Adrenal gland (tissue), 12 donors: ENCODE data around the gene TDRD9. TPM values are rescaled to one million over a fixed set of nuclear protein-coding genes. Genes with fewer than 3 reads are reported as not detected.

Source experiments
- DNase-seq, 7 donors: peaks; one replicate each; pipeline ENCODE4 v3.0.0-alpha.2; 2019 to 2020
- H3K27ac ChIP-seq, 5 donors: fragments of 200-600 bp; sonication (generic) in 4 of 5; 1 replicate in 3 of 5; 2 replicates in 2 of 5; pipeline versions ENCODE4 v1.5.1 to v1.8.0; 2016 to 2020; ENCODE audit warnings: mild to moderate bottlenecking in 1 of 5
- H3K27me3 ChIP-seq: fragments of 200-600 bp; 2 replicates; pipeline ENCODE4 v1.8.0; 2021
- H3K36me3 ChIP-seq, 2 donors: fragments of 200-600 bp; replicated peaks in 1 of 2; 1 replicate in 1 of 2; 2 replicates in 1 of 2; pipeline versions ENCODE4 v1.5.1 to v1.8.0; 2018 to 2022
- H3K4me1 ChIP-seq, 2 donors: fragments of 200-600 bp; replicated peaks in 1 of 2; 1 replicate in 1 of 2; 2 replicates in 1 of 2; pipeline versions ENCODE4 v1.5.1 to v1.8.0; 2018 to 2021
- H3K4me3 ChIP-seq, 4 donors: fragments of 200-600 bp; sonication (generic) in 3 of 4; one replicate each; pipeline ENCODE4 v1.5.1; 2016 to 2018
- H3K9me3 ChIP-seq, 3 donors: fragments of 200-600 bp; sonication (generic) in 1 of 3; replicated peaks in 1 of 3; 1 replicate in 2 of 3; 2 replicates in 1 of 3; pipeline versions ENCODE4 v1.5.1 to v1.8.0; 2016 to 2021
- POLR2A ChIP-seq, 2 donors: fragments of 450-650 bp; IDR thresholded peaks; one replicate each; pipeline ENCODE4 v1.6.1; 2017; ENCODE audit warnings: antibody characterized with exemption in 2 of 2, mild to moderate bottlenecking in 2 of 2, moderate library complexity in 1 of 2
- WGBS, 4 donors: extraction: QIAGEN DNeasy Blood & Tissue Kit in 2 of 4; methylation state at CpG; one replicate each; pipeline versions ENCODE4 v1.1.5 to v1.1.7; 2013 to 2017; 5-methylcytosine and 5-hydroxymethylcytosine counted together
- intact Hi-C, 2 donors: fragments of 100-400 bp; cut with DNase I; formaldehyde crosslinking; loops; one replicate each; pipeline versions ENCODE4 v1.14.1 to v1.15.0; 2022 to 2023
- polyA plus RNA-seq, 3 donors: library from polyadenylated mRNA; stranded (reverse); fragments of 200-250 nt in 2 of 3; fragments of 350-450 nt in 1 of 3; fragmentation: Illumina TruSeq in 1 of 3; extraction: RNeasy Lipid Tissue Mini Kit (QIAGEN cat#74804) in 1 of 3; gene quantifications; one replicate each; pipeline ENCODE4 v1.2.3, GENCODE V29; 2013 to 2014
- total RNA-seq, 9 donors: library from RNA; depleted of rRNA in 4 of 9; stranded (reverse); fragments of >200 nt in 4 of 9; fragments of 120-200 nt in 1 of 9; fragmentation: NEBNext Ultra II Directional in 1 of 9; extraction: Animal tissue kit (Norgen Biotek cat#: 25700) in 1 of 9; gene quantifications; one replicate each; pipeline versions ENCODE4 v1.1.0 to v1.2.4, GENCODE V29; 2013 to 2023
- TF ChIP-seq, protein P1 (sequence below), 6 experiments: fragments of 450-650 bp in 4 of 6; fragments of 200-600 bp in 2 of 6; sonication (generic) in 1 of 6; IDR thresholded peaks; 1 replicate in 5 of 6; 2 replicates in 1 of 6; pipeline versions ENCODE4 v1.5.1 to v1.8.0; 2016 to 2021; ENCODE audit warnings: antibody characterized with exemption in 6 of 6, mild to moderate bottlenecking in 2 of 6, moderate library complexity in 1 of 6
- donor health status: healthy with polysubstance abuse.
- donor health status: Bipolar disorder and iron deficiency.
- donor health status: DM: yes; HTN: yes; CAD: no.
- donor health status: DM: no; HTN: no; CAD: no.
- donor health status: DM: no; HTN: no; CAD: no.
- donor health status: DM: yes; HTN: yes; CAD: no.

The TDRD9 gene
- total and polyA plus RNA-seq, 12 donors = 0.06 to 7.8 (median 3.0) TPM

- Histone ChIP-seq H3K27me3 (no peaks in the 10 kb centered on the region), H3K27ac (no peak overlapping the region), H3K4me3 (no peak overlapping the region), H3K4me1 (peaks cover 26 to 35% of the 10 kb centered on the region in 2 donors), H3K9me3 (no peaks in the 10 kb centered on the region), H3K36me3 (no peaks in the 10 kb centered on the region)
- no peak for DNase-seq
- intact Hi-C loops = no loop called here
- TF ChIP-seq, protein P1, sequence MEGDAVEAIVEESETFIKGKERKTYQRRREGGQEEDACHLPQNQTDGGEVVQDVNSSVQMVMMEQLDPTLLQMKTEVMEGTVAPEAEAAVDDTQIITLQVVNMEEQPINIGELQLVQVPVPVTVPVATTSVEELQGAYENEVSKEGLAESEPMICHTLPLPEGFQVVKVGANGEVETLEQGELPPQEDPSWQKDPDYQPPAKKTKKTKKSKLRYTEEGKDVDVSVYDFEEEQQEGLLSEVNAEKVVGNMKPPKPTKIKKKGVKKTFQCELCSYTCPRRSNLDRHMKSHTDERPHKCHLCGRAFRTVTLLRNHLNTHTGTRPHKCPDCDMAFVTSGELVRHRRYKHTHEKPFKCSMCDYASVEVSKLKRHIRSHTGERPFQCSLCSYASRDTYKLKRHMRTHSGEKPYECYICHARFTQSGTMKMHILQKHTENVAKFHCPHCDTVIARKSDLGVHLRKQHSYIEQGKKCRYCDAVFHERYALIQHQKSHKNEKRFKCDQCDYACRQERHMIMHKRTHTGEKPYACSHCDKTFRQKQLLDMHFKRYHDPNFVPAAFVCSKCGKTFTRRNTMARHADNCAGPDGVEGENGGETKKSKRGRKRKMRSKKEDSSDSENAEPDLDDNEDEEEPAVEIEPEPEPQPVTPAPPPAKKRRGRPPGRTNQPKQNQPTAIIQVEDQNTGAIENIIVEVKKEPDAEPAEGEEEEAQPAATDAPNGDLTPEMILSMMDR (IDR thresholded peaks at IDR 0.05) = no peak
- no peak for TF ChIP-seq POLR2A (IDR thresholded peaks at IDR 0.05)
- WGBS, 4 donors = 81 to 92% (median 90%) methylated on average over 2 to 3 of the region's 3 CpGs; no CpG with 5 or more reads in 1 of the 4 donors
Measured at GRCh38 chr14:103883263-103883523, 45.1 kb upstream of the TDRD9 start.

- H3K27ac ChIP-seq = no peak overlapping the region
- H3K4me3 ChIP-seq = no peak overlapping the region
- 91 to 95% (median 94%) methylated on average over 8 to 9 of the region's 9 CpGs for WGBS, 4 donors
- TF ChIP-seq POLR2A (IDR thresholded peaks at IDR 0.05) = no peak
- TF ChIP-seq, protein P1 (IDR thresholded peaks at IDR 0.05) = no peak
- no peaks in the 10 kb centered on the region for H3K27me3 ChIP-seq
- H3K9me3 ChIP-seq = no peaks in the 10 kb centered on the region
- no peak for DNase-seq
- H3K36me3 ChIP-seq = no peaks in the 10 kb centered on the region
- intact Hi-C loops = no loop called here
- peaks cover 23 to 28% of the 10 kb centered on the region in 2 donors for H3K4me1 ChIP-seq
Measured at GRCh38 chr14:103884854-103885253, 43.4 kb upstream of the TDRD9 start.

GRCh38 chr14:103885509-103885932, 42.7 kb upstream of the TDRD9 start:
- 36 to 70% (median 46%) methylated on average over 3 to 14 of the region's 14 CpGs for WGBS, 4 donors
- Histone ChIP-seq H3K27ac (no peak overlapping the region), H3K36me3 (no peaks in the 10 kb centered on the region), H3K4me1 (peaks cover 16 to 21% of the 10 kb centered on the region in 2 donors), H3K4me3 (no peak overlapping the region), H3K9me3 (no peaks in the 10 kb centered on the region), H3K27me3 (no peaks in the 10 kb centered on the region)
- no peak for TF ChIP-seq POLR2A (IDR thresholded peaks at IDR 0.05)
- TF ChIP-seq, protein P1 (IDR thresholded peaks at IDR 0.05) = no peak
- DNase-seq = no peak
- intact Hi-C loops = no loop called here

DNA sequence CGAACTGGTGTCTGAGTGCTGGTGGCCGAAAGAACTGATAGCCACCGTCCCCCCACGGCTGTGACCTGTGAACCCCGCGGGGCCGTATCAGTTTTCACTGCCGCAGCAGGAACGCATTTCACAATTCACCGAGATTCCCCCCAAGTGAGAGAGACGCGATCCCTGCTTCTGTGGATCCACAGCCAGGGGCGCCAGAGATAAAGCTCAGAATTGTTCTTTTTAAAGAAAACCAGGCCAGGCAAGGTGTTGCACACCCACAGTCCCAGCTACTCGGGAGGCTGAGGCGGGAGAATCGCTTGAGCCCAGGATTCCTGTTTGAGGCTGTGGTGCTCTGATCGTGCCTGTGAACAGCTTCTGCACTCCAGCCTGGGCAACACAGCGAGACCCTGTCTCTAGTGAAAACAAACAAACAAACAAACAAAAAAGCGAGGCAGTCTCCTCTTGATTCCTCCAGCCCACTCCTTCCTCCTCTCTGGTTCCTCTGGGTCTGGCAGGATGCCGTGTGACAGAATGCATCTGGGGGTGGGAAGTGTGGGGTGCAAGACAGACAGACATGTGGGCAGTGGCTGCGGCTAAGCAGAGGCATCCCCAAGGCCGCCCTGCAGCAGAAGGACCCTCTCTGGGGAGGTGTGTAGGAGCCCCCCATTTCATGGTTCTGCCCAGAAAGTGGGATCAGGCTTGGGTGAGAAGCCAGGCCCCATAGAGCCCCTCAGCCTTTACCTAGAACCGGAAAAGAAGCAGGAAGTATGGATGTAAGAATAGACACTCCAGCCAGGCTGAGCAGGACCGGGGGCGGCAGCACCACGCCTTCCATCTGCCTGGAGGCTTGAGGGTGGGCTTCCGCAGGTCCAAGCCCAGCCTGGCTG, 41.7 kb upstream of the TDRD9 start:
- H3K4me1 ChIP-seq = peaks cover 10 to 21% of the 10 kb centered on the region in 2 donors
- no peak for DNase-seq
- intact Hi-C loops = no loop called here
- H3K36me3 ChIP-seq = no peaks in the 10 kb centered on the region
- WGBS, 4 donors = 69 to 75% (median 71%) methylated on average over 23 to 27 of the region's 27 CpGs
- no peak for TF ChIP-seq POLR2A (IDR thresholded peaks at IDR 0.05)
- TF ChIP-seq, protein P1 (IDR thresholded peaks at IDR 0.05) = peak in 1 of 6 experiments; percentile 13
- no peak overlapping the region for H3K4me3 ChIP-seq
- H3K27me3 ChIP-seq = no peaks in the 10 kb centered on the region
- no peaks in the 10 kb centered on the region for H3K9me3 ChIP-seq
- H3K27ac ChIP-seq = no peak overlapping the region
